ENCODE measurements around the gene SBNO1. TPM values are rescaled to one million over a fixed set of nuclear protein-coding genes. Genes with fewer than 3 reads are reported as not detected.
"Not testable (repeated sequence)": the region's sequence is repeated elsewhere in the genome, so short reads cannot be mapped to it uniquely, and the experiment has no call there.

SBNO1 gene
- total RNA-seq, 1 experiment from 2014 or later: 37.4 TPM

GRCh38 chr12:123356159-123356670 lies 8.4 kb downstream of the SBNO1 start:
- DNase-seq (ENCODE audit: extremely low read depth, low read depth): no peak

GRCh38 chr12:123354600-123354999 lies 10.0 kb downstream of the SBNO1 start:
- no peak for DNase-seq (ENCODE audit: extremely low read depth, low read depth)

GRCh38 chr12:123351349-123351748 lies 13.3 kb downstream of the SBNO1 start:
- no peak for DNase-seq (ENCODE audit: extremely low read depth, low read depth)

DNA sequence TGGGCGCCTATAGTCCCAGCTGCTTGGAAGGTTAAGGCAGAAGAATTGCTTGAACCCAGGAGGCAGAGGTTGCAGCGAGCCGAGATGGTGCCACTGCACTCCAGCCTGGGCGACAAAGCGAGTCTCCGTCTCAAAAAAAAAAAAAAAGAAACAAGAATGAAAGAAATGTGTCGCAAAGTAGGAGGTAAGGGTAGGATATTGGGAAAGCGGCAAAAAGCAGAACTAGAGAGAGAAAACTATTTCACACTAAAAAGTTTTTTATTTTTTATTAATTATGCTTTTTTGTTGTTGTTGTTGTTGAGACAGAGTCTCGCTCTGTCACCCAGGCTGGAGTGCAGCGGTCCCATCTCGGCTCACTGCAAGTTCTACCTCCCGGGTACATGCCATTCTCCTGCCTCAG lies 17.7 kb downstream of the SBNO1 start:
- no peak for DNase-seq (ENCODE audit: extremely low read depth, low read depth)

DNA sequence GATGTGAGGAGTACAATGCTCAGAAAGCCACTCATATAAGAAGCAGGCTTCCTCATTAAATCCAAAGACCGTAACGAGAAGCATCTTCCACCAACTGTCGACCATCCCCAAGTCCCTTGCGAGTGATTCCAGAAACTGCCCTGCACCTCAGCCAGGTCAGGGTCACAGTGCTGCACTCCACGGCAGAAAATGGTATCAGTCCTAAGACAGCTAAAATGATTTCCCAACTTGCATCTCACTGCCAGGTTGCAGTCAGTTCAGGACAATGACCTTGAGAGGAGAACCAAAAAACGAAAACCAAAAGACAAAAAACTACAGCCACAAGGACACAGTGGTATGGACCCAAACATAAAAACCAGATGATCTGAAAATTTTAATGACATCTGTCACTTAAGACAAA lies 20.6 kb downstream of the SBNO1 start:
- no peak for DNase-seq (ENCODE audit: extremely low read depth, low read depth)

GRCh38 chr12:123337070-123337469 lies 27.6 kb downstream of the SBNO1 start:
- DNase-seq (ENCODE audit: extremely low read depth, low read depth): no peak

DNA sequence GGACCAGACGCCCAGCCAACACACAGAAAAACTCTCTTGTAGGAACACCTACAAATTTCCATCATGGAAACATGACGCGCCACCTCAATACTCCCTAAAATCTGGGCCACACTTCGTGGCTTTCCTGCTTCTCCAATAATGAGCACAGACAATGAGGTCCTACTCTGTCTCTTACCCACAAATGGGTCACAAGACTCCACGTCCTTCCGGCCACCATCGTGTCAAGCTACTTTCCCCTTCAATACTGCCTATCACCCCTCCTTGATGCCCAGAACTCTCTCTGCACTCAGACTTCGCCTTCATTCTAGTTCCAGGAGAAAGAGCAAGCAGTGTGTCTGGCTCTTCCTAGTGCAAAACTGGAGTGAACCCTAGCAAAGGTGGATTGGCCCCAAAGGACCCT lies 28.1 kb downstream of the SBNO1 start:
- no peak for DNase-seq (ENCODE audit: extremely low read depth, low read depth)

DNA sequence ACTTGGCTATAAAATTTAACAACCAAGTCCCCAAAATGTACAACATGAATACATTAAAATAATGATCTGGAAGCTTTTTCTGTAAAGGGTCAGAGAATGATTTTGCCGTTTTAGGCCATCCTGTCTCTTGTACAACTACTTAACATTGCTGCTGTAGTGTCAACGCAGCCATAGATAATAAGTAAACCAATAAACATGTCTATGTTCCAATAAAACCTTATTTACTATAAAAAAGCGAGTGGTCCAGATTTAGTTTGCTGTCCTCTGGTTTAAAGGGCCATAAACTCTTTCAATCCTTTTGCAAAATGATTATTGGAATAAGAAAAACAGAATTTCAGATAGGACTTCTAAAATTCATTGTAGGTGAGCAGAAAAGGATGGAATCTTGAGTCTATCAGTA lies 29.2 kb downstream of the SBNO1 start:
- DNase-seq (ENCODE audit: extremely low read depth, low read depth): no peak

DNA sequence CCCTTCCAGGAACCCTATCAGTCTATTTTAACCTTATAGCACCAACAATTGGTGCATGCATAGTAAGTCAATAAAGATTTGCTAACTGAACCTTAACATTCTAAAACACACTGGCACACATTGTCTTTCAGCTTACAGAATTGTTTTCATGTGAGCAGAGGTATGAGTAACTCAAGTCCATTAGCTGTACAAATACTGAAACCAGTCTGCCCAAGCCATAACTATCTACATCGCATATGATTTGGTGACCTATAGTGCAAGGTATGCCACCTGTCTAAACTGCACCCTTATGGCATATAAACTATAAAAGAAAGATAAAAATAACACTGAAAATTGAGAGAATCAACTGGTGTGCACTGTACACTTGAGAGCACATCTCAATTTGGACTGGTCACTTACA lies 34.8 kb downstream of the SBNO1 start:
- no peak for DNase-seq (ENCODE audit: extremely low read depth, low read depth)

DNA sequence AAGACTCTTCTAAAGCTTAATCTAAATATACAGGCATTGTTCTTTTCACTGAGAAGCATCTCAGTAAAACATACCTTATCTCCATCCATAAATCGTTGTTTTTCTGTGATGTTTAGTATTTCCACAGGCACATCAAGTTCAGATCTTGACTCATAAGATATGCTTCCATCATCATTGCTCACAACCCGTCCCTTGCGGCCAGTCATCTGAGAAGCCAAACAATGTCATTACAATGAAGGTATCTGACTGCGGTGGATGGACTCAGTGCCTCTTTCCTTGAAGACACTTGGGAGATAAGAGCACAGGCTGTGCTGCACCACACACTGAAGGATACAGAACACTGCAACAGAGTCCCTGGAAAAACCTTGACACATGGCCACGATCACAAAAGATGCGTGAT lies 44.8 kb downstream of the SBNO1 start:
- DNase-seq (ENCODE audit: extremely low read depth, low read depth): no peak

GRCh38 chr12:123319273-123319672 lies 45.4 kb downstream of the SBNO1 start:
- no peak for DNase-seq (ENCODE audit: extremely low read depth, low read depth)

DNA sequence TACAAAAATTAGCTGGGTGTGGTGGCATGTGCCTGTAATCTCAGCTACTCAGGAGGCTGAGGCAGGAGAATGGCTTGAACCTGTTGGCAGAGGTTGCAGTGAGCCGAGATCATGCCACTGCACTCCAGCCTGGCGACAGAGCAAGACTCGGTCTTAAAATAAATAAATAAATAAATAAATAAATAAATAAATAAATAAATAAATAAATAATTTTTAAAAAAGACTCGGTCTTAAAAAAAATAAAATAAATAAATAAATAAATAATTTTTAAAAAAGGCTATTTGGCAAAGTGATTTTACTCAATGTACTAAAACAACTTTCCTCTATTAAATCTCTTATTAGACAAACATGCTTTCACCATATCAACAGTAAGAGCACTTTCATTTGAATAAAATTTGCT lies 51.6 kb downstream of the SBNO1 start:
- not testable (repeated sequence) for DNase-seq (ENCODE audit: extremely low read depth, low read depth)

DNA sequence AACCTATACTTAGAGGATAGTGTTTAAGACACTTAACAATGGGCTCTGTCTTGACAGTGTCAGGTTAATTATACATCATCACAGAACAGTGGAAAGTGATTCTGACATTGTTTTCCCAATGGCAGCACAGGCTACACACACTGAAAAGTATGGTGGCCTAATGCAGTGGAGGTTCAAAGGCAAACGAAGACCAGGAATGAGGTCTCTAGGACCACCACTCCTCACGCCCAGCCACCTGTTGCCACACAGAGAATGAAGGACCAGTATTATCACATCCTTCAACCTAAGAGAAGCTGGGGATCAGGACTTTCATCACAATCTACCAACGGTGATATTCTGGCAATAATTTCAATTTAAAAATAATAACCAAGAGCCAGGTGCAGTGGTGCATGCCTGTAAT lies 58.4 kb downstream of the SBNO1 start:
- DNase-seq (ENCODE audit: extremely low read depth, low read depth): no peak

GRCh38 chr12:123305136-123305535 lies 59.5 kb downstream of the SBNO1 start:
- no peak for DNase-seq (ENCODE audit: extremely low read depth, low read depth)

- DNase-seq (ENCODE audit: extremely low read depth, low read depth): no peak
These were observed 71.4 kb downstream of the SBNO1 start for GRCh38 chr12:123293178-123293760.

- DNase-seq (ENCODE audit: extremely low read depth, low read depth): no peak
These were observed 74.7 kb downstream of the SBNO1 start for GRCh38 chr12:123289911-123290310.

DNA sequence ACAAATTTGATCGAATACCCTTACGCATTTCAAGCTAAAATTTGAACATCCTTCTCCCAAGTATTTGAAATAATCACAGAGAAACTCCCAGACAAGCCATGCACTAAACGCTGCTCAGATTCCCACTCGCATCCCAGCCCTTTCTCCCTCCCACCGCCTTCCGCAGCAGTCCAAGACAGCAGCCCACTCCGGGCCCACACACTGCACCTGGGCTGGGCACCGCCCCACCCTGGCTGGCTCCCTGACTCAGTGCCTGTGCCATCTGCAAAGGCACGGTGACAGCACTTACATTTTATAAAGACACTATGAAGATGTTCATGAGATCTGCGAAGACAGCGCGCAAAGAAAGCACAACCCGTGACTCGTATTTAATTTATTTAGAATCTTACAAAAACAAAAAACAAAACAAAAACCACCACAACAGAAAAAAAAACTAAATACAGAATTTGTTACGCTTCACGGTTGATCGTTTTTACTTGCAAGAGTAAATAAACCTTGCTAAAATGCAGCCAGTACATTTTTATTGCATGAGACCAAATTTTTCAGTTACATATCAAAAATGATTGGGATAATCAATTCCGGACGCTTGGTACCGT lies 75.8 kb downstream of the SBNO1 start:
- no peak for DNase-seq (ENCODE audit: extremely low read depth, low read depth)

DNA sequence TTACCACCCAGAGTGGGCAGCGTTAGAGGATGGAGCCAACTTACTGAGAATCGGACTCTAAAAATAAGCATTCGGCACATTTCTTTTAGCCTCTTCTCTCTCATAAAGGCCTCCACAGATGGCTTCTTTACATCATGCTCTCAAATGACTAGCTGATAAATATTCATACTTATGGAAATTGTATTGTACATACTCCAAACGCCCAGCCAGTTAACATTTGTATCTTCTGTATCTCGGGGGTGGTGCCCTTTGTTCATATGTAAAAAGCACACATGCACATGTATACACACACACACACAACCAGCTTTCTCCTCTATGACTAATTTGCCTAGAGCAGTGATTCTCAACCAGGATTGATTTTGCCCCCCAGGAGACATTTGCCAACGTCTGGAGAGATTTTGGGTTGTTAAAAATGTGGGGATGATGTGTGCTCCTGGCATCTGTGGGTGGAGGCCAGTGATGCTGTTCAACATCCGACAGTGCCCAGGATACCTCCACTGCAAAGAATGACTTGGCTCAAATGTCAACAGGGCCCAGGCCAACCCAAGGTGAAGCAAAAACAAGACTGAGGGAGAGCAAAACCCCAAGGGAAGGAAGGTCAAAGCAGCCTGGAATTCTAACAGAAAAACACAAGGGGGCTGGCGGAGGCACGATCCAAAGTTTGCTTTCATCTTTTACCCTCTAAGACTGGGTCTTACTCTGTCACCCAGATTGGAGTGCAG lies 77.8 kb downstream of the SBNO1 start:
- DNase-seq (ENCODE audit: extremely low read depth, low read depth): no peak

- no peak for DNase-seq (ENCODE audit: extremely low read depth, low read depth)
These were observed 80.0 kb downstream of the SBNO1 start for GRCh38 chr12:123284669-123285068.

DNA sequence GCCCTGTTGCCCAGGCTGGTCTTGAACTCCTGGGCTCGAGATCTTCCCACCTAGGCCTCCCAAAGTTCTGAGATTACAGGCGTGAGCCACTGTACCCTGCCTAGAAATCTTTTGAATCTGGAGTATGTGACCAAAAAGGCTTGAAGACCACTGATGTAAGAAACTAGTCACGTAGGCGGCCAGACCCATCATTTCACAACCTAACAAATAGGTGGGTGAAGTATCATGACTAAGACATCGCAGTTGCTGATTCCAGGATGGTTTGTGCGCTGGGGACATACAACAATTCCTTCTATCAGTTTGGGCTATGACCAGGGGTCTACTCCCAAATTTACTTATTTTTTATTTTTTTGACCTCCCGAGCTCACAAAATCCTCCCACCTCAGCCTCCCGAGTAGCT lies 81.2 kb downstream of the SBNO1 start:
- DNase-seq (ENCODE audit: extremely low read depth, low read depth): no peak

- DNase-seq (ENCODE audit: extremely low read depth, low read depth): no peak
These were observed 82.5 kb downstream of the SBNO1 start for GRCh38 chr12:123282111-123282510.

- no peak for DNase-seq (ENCODE audit: extremely low read depth, low read depth)
These were observed 83.7 kb downstream of the SBNO1 start for GRCh38 chr12:123280971-123281370.
